Measurements from ENCODE around the gene KCNIP1. TPM values are rescaled to one million over a fixed set of nuclear protein-coding genes. Genes with fewer than 3 reads are reported as not detected.
A peak's percentile ranks its signal among the peaks of the same experiment; 100 is the strongest.

KCNIP1 gene
- under 1 TPM in 2 of 5 donors, not detected in 3; 0.29 to 0.73 TPM for total RNA-seq
- under 1 TPM; 0.20 to 0.61 (median 0.31) TPM for polyA plus RNA-seq
- long read RNA-seq, donor 1, result 0 reads
- long read RNA-seq, donor 2, result 0 reads
- long read RNA-seq, donor 3, result 0 reads
- long read RNA-seq, donor 4, result 0 reads
- long read RNA-seq, donor 5, partial matches to known transcripts, result 5 of 28 reads
- long read RNA-seq, donor 5, other reads (novel, unspliced or antisense), result 23 of 28 reads
- long read RNA-seq, donor 6, partial matches to known transcripts, result 128 of 128 reads
- long read RNA-seq, donor 6, other reads (novel, unspliced or antisense), result 0 of 128 reads
- long read RNA-seq, donor 7, partial matches to known transcripts, result 23 of 77 reads
- long read RNA-seq, donor 7, other reads (novel, unspliced or antisense), result 54 of 77 reads
- long read RNA-seq, donor 8, partial matches to known transcripts, result 5 of 22 reads
- long read RNA-seq, donor 8, other reads (novel, unspliced or antisense), result 17 of 22 reads
- long read RNA-seq, donor 9, partial matches to known transcripts, result 5 of 17 reads
- long read RNA-seq, donor 9, other reads (novel, unspliced or antisense), result 12 of 17 reads
- long read RNA-seq, donor 10, result 0 reads

DNA sequence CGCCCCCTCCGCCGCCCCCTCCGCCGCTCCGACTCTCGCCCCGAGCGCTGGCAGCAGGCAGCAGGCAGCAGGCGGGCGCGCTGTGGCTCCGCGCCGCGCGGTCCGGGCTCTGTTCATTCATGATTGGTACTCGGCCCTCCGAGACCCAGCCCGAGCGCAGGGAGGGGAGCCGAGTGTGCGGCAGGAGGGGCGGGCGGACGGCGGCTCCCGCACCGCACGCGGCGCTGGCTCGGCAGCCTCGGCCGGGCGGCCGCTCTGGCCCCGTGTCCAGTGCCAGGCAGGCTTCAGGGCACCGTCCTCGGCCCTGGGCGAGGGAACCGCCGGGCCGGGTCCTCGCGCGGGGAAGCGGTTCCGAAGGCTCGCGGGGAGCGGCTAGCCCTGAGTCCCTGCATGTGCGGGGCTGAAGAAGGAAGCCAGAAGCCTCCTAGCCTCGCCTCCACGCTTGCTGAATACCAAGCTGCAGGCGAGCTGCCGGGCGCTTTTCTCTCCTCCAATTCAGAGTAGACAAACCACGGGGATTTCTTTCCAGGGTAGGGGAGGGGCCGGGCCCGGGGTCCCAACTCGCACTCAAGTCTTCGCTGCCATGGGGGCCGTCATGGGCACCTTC, at the start of gene KCNIP1:
Gene KCNIP1 (plus strand): TSS at position 31 of the 607 bp plus-strand sequence.
- TF ChIP-seq POLR2AphosphoS5 (IDR thresholded peaks at IDR 0.05), result no peak
- TF ChIP-seq CTCF (IDR thresholded peaks at IDR 0.05), result no peak
- no peak for TF ChIP-seq POLR2A (IDR thresholded peaks at IDR 0.05)
- no peak for TF ChIP-seq EP300 (IDR thresholded peaks at IDR 0.05)
- intact Hi-C loops (cut with DNase I; ENCODE audit: low total_unique reads), result no loop called here
- H3K4me3 ChIP-seq, result peak within 1 kb of the TSS; percentile 30 to 47 (median 35)
- peak in 1 of 2 donors; percentile 81 for DNase-seq
- H3K9me3 ChIP-seq, result peaks cover 0 to 5% (median 2%) of the 10 kb centered on the region in 4 donors
- no peaks in the 10 kb centered on the region for H3K36me3 ChIP-seq
- peaks cover 0 to 70% (median 18%) of the 10 kb centered on the region in 3 donors for H3K27me3 ChIP-seq
- 3 to 15% (median 6%) methylated on average over 14 to 65 of the region's 65 CpGs for WGBS, 5 donors
- peaks cover 0 to 9% (median 8%) of the 10 kb centered on the region in 4 donors for H3K4me1 ChIP-seq
- peak within 1 kb of the TSS in 1 of 5 donors; percentile 5 for H3K27ac ChIP-seq

- peaks cover 0 to 5% (median 0%) of the 10 kb centered on the region in 4 donors for H3K9me3 ChIP-seq
- intact Hi-C loops (cut with DNase I; ENCODE audit: low total_unique reads), result no loop called here
- no peak for DNase-seq
- no peak overlapping the region for H3K27ac ChIP-seq
- H3K36me3 ChIP-seq, result no peaks in the 10 kb centered on the region
- TF ChIP-seq POLR2AphosphoS5 (IDR thresholded peaks at IDR 0.05) (no peak), POLR2A (IDR thresholded peaks at IDR 0.05) (no peak), CTCF (IDR thresholded peaks at IDR 0.05) (no peak)
- 74 to 94% (median 81%) methylated on average over 1 of the region's 1 CpG for WGBS, 5 donors
- H3K4me1 ChIP-seq, result no peaks in the 10 kb centered on the region
- no peaks in the 10 kb centered on the region for H3K27me3 ChIP-seq
- H3K4me3 ChIP-seq, result no peak overlapping the region
These were observed 40.4 kb upstream of the KCNIP1 start for GRCh38 chr5:170463426-170463825.

GRCh38 chr5:170464280-170465127, 39.3 kb upstream of the KCNIP1 start:
- WGBS, 5 donors, result 62 to 67% (median 64%) methylated on average over 10 of the region's 10 CpGs
- no peaks in the 10 kb centered on the region for H3K27me3 ChIP-seq
- H3K9me3 ChIP-seq, result peaks cover 0 to 5% (median 0%) of the 10 kb centered on the region in 4 donors
- DNase-seq, result no peak
- H3K4me1 ChIP-seq, result no peaks in the 10 kb centered on the region
- H3K27ac ChIP-seq, result no peak overlapping the region
- TF ChIP-seq CTCF (IDR thresholded peaks at IDR 0.05) (no peak), EP300 (IDR thresholded peaks at IDR 0.05) (no peak), POLR2A (IDR thresholded peaks at IDR 0.05) (no peak), POLR2AphosphoS5 (IDR thresholded peaks at IDR 0.05) (no peak)
- H3K36me3 ChIP-seq, result no peaks in the 10 kb centered on the region
- H3K4me3 ChIP-seq, result no peak overlapping the region
- intact Hi-C loops (cut with DNase I; ENCODE audit: low total_unique reads), result no loop called here

DNA sequence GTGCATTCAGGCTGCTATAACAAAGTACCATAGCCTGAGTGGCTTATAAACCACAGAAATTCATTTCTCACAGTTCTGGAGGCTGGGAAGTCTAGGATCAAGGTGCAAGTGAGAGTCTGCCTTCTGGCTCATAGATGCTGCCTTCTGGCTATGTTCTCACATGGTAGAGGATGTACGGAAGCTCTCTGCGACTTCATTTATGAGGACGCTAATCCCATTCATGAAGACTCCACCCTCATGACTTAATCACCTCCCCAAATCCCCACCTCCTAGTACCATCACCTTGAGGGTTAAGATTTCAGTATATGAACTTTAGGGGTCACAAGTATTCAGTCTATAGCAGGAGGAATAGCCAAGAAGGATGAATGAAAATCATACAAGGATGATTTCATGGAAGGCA, 37.3 kb upstream of the KCNIP1 start:
- H3K4me1 ChIP-seq, result no peaks in the 10 kb centered on the region
- H3K4me3 ChIP-seq, result no peak overlapping the region
- H3K27me3 ChIP-seq, result peaks cover 0 to 7% (median 2%) of the 10 kb centered on the region in 3 donors
- no peaks in the 10 kb centered on the region for H3K9me3 ChIP-seq
- intact Hi-C loops (cut with DNase I; ENCODE audit: low total_unique reads), result no loop called here
- H3K36me3 ChIP-seq, result no peaks in the 10 kb centered on the region
- TF ChIP-seq POLR2A (IDR thresholded peaks at IDR 0.05), result no peak
- TF ChIP-seq CTCF (IDR thresholded peaks at IDR 0.05), result no peak
- no peak for TF ChIP-seq EP300 (IDR thresholded peaks at IDR 0.05)
- TF ChIP-seq POLR2AphosphoS5 (IDR thresholded peaks at IDR 0.05), result no peak
- DNase-seq, result no peak
- H3K27ac ChIP-seq, result no peak overlapping the region
- 90 to 97% (median 96%) methylated on average over 3 of the region's 3 CpGs for WGBS, 5 donors

All from stomach (tissue), 19 donors.